SK-N-MC (cell line): Measurements from ENCODE around the gene BRD9.

Experiments used
- EZH2 ChIP-seq: fragments of 200-600 bp; sonication (generic); IDR thresholded peaks from one replicate; pipeline ENCODE4 v1.6.1; 2017; ENCODE audit warnings: antibody characterized with exemption
- FOXP2 ChIP-seq: optimal IDR thresholded peaks from 2 replicates; pipeline ENCODE3; 2011; ENCODE audit warnings: mild to moderate bottlenecking, moderate library complexity; ENCODE audit not compliant: insufficient read depth; ENCODE audit errors: extremely low read length, control extremely low read depth
- POLR2AphosphoS5 ChIP-seq: IDR thresholded peaks from 2 replicates; pipeline ENCODE4 v1.6.1; 2012; ENCODE audit warnings: mild to moderate bottlenecking, low read depth, low read length, borderline replicate concordance

DNA sequence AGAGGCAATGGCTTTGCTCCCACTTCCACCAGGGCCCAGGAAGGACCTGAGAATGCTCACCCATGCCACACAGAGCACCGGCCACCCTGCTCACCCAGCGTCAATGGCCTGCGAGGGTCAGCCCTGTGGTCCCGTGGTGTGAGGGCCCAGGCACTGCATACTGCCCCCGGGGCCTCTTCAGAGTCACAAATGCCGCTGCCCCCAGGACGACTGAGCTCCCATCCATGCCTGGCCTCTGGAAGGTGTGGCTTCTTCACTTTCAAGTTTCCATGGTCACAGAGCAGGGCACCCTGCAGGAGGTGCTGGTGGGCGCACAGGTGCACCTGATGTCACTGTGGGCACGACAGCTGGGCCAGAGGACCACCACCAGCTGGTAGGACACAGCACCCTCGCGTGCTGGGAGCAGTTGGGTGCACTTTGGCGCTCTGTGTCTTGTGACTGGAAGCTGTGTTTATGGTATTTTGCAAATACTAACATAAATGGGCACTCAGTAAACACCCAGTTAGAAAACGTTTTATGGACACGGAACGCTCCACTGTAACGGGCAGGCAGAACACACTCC, 29.3 kb downstream of the BRD9 start:
- no peak for TF ChIP-seq POLR2AphosphoS5
- TF ChIP-seq EZH2 = no peak
- no peak for TF ChIP-seq FOXP2
